Neuronal stem cell (in vitro differentiated cells): ENCODE measurements around the gene ZBTB20.

Source experiments
- DNase-seq: peaks from one replicate; pipeline ENCODE4 v3.0.0-alpha.2; 2013; ENCODE audit warnings: low spot score
- H2AFZ ChIP-seq: one replicate; pipeline ENCODE4 v1.6.1; 2013; ENCODE audit warnings: mild to moderate bottlenecking, low read length, inconsistent platforms
- H2AK5ac ChIP-seq: 2 replicates; pipeline ENCODE4 v1.6.1; 2013; ENCODE audit warnings: low read depth, mild to moderate bottlenecking, inconsistent platforms, low read length, moderate library complexity, mixed read lengths
- H2BK120ac ChIP-seq: 2 replicates; pipeline ENCODE4 v1.6.1; 2013; ENCODE audit warnings: low read depth, mild to moderate bottlenecking, inconsistent platforms, low read length, moderate library complexity, mixed read lengths
- H2BK12ac ChIP-seq: one replicate; pipeline ENCODE4 v1.6.1; 2013; ENCODE audit warnings: low read length, inconsistent platforms
- H2BK15ac ChIP-seq: 2 replicates; pipeline ENCODE4 v1.6.1; 2013; ENCODE audit warnings: mild to moderate bottlenecking, low read length, inconsistent platforms, mixed read lengths
- H2BK5ac ChIP-seq: one replicate; pipeline ENCODE4 v1.6.1; 2013; ENCODE audit warnings: inconsistent platforms, mild to moderate bottlenecking, low read length, moderate library complexity
- H3K14ac ChIP-seq: one replicate; pipeline ENCODE4 v1.6.1; 2013; ENCODE audit warnings: low read length, inconsistent platforms
- H3K18ac ChIP-seq: 2 replicates; pipeline ENCODE4 v1.6.1; 2013; ENCODE audit warnings: low read length, inconsistent platforms
- H3K23ac ChIP-seq: 2 replicates; pipeline ENCODE4 v1.6.1; 2013; ENCODE audit warnings: low read depth, mild to moderate bottlenecking, mixed read lengths, low read length, inconsistent platforms; ENCODE audit not compliant: poor library complexity
- H3K27ac ChIP-seq: replicated peaks from 3 replicates; pipeline ENCODE4 v1.5.1; 2013; ENCODE audit warnings: low read length, inconsistent platforms
- H3K27me3 ChIP-seq, 3 experiments: 2 replicates each; pipeline ENCODE4 v1.6.1; 2013; ENCODE audit warnings: low read length in 3 of 3, mild to moderate bottlenecking in 2 of 3, inconsistent platforms in 1 of 3, low read depth in 1 of 3, mixed read lengths in 1 of 3, moderate library complexity in 1 of 3; ENCODE audit not compliant: control insufficient read depth in 3 of 3, insufficient read depth in 3 of 3
- H3K36me3 ChIP-seq, 2 donors: replicated peaks in 1 of 2; 2 replicates each; pipeline ENCODE4 v1.6.1; 2013; ENCODE audit warnings: low read length in 2 of 2; ENCODE audit not compliant: control insufficient read depth in 2 of 2, insufficient read depth in 2 of 2
- H3K4ac ChIP-seq: 2 replicates; pipeline ENCODE4 v1.6.1; 2013; ENCODE audit warnings: inconsistent platforms, mild to moderate bottlenecking, low read length, moderate library complexity
- H3K4me1 ChIP-seq, 2 donors: 1 replicate in 1 of 2; 2 replicates in 1 of 2; pipeline ENCODE4 v1.6.1; 2013; ENCODE audit warnings: low read length in 2 of 2, low read depth in 1 of 2; ENCODE audit not compliant: control insufficient read depth in 2 of 2, insufficient read depth in 1 of 2
- H3K4me2 ChIP-seq: one replicate; pipeline ENCODE4 v1.6.1; 2013; ENCODE audit warnings: mild to moderate bottlenecking, low read length, inconsistent platforms; ENCODE audit not compliant: insufficient read depth, poor library complexity, severe bottlenecking
- H3K4me3 ChIP-seq, 2 donors: 2 replicates each; pipeline ENCODE4 v1.5.1; 2013; ENCODE audit warnings: low read length in 2 of 2, mild to moderate bottlenecking in 2 of 2, inconsistent platforms in 1 of 2, moderate library complexity in 1 of 2
- H3K79me1 ChIP-seq: one replicate; pipeline ENCODE4 v1.6.1; 2013; ENCODE audit warnings: low read depth, mild to moderate bottlenecking, inconsistent platforms, low read length, moderate library complexity
- H3K9ac ChIP-seq: one replicate; pipeline ENCODE4 v1.6.1; 2013; ENCODE audit warnings: mild to moderate bottlenecking, low read depth, low read length, inconsistent platforms; ENCODE audit not compliant: poor library complexity
- H3K9me3 ChIP-seq, 2 donors: replicated peaks in 1 of 2; 2 replicates each; pipeline versions ENCODE3 to v1.6.1; 2013; ENCODE audit warnings: low read length in 2 of 2, mild to moderate bottlenecking in 2 of 2, inconsistent platforms in 1 of 2, low read depth in 1 of 2, mixed read lengths in 1 of 2, moderate library complexity in 1 of 2; ENCODE audit not compliant: control insufficient read depth in 2 of 2, insufficient read depth in 1 of 2
- H4K8ac ChIP-seq: one replicate; pipeline ENCODE4 v1.6.1; 2013; ENCODE audit warnings: low read depth, mild to moderate bottlenecking, inconsistent platforms, low read length, moderate library complexity
- H4K91ac ChIP-seq: one replicate; pipeline ENCODE4 v1.6.1; 2013; ENCODE audit warnings: low read length, low read depth, mild to moderate bottlenecking, inconsistent platforms; ENCODE audit not compliant: poor library complexity
- WGBS, 2 donors: extraction: QIAGEN DNeasy Blood & Tissue Kit; methylation state at CpG; one replicate each; pipeline ENCODE4 v1.1.7; 2013; ENCODE audit warnings: missing lambda C conversion rate in 2 of 2, mixed read lengths in 1 of 2; ENCODE audit not compliant: insufficient read length in 2 of 2, insufficient replicate concordance in 1 of 2; ENCODE audit errors: extremely low coverage in 2 of 2; 5-methylcytosine and 5-hydroxymethylcytosine counted together

Gene ZBTB20

GRCh38 chr3:114417265-114417664 is 729.8 kb downstream of the ZBTB20 start:
- H4K8ac ChIP-seq = no peak overlapping the region
- H3K36me3 ChIP-seq = no peaks in the 10 kb centered on the region
- no peak overlapping the region for H3K4me3 ChIP-seq
- no peak overlapping the region for H2BK5ac ChIP-seq
- H2AK5ac ChIP-seq = no peak overlapping the region
- no peak overlapping the region for H2BK120ac ChIP-seq
- H3K18ac ChIP-seq = no peak overlapping the region
- H3K23ac ChIP-seq = no peak overlapping the region
- no peaks in the 10 kb centered on the region for H3K27me3 ChIP-seq
- H2BK15ac ChIP-seq = no peak overlapping the region
- H3K9me3 ChIP-seq = no peaks in the 10 kb centered on the region
- no peak overlapping the region for H2AFZ ChIP-seq
- no peak overlapping the region for H4K91ac ChIP-seq
- H3K4me2 ChIP-seq = no peak overlapping the region
- no peak overlapping the region for H2BK12ac ChIP-seq
- H3K27ac ChIP-seq = no peak overlapping the region
- H3K4me1 ChIP-seq = peaks cover 2 to 4% of the 10 kb centered on the region in 2 donors
- WGBS, 2 donors = no CpG with 5 or more reads among the region's 5 CpGs
- H3K4ac ChIP-seq = no peak overlapping the region
- H3K9ac ChIP-seq = no peak overlapping the region
- no peak for DNase-seq
- no peak overlapping the region for H3K14ac ChIP-seq
- no peaks in the 10 kb centered on the region for H3K79me1 ChIP-seq

DNA sequence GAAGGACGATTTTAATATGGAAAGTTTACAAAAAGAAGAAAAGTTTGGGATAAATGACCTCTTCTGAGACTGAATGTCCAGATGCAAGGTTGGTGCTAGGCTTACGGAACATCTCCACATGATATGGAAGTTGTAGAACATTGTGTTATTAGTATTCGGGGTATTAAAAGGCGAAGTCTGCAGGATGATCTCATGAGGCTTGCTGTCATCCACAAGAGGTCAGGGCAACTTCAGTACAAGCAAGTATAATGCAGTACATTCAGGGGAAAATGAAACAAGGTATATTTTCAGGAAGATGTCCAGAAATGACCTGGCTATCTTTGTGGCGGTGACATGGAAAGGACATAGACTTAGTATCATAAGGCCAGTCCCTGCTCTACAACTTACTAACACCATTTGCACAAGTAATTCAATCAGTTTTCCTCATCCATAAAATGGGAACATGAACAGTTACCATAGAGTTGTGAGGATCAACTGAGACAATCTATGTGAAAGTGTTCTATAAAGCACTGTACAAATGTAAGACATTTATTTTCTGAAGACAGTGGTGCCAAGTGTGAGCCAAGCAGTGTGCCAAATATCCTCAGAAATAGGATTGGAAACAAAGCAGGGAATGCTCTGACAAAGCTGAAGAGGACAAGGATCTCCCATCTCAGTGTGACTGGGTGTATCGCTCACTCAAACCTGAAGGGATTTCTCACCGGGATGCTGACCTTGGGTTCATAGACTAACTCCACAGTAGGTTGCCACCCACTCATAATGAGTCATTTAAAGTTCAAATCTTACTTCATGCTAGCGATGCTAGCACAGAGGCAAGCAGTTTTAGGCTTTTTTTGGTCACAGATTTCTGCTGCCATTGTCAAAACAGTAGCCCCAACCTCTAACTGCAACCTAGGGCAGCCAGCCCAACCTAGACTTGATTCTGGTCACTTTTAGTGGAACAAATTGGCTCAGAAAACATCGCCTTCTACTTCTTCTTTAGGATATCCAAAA is 735.0 kb downstream of the ZBTB20 start:
- no peak overlapping the region for H4K8ac ChIP-seq
- WGBS, 2 donors = 100% methylated on average over 1 of the region's 9 CpGs
- no peak overlapping the region for H3K4me2 ChIP-seq
- H4K91ac ChIP-seq = no peak overlapping the region
- no peaks in the 10 kb centered on the region for H3K36me3 ChIP-seq
- no peak overlapping the region for H3K27ac ChIP-seq
- no peak overlapping the region for H2BK5ac ChIP-seq
- no peak overlapping the region for H2AK5ac ChIP-seq
- H3K4me3 ChIP-seq = no peak overlapping the region
- H3K23ac ChIP-seq = no peak overlapping the region
- no peak overlapping the region for H2BK12ac ChIP-seq
- H3K9me3 ChIP-seq = no peaks in the 10 kb centered on the region
- H2AFZ ChIP-seq = no peak overlapping the region
- H3K79me1 ChIP-seq = no peaks in the 10 kb centered on the region
- H3K4ac ChIP-seq = no peak overlapping the region
- H3K4me1 ChIP-seq = peaks cover 11 to 42% of the 10 kb centered on the region in 2 donors
- no peak for DNase-seq
- H3K27me3 ChIP-seq = no peaks in the 10 kb centered on the region
- H3K18ac ChIP-seq = no peak overlapping the region
- H3K9ac ChIP-seq = no peak overlapping the region
- H2BK15ac ChIP-seq = no peak overlapping the region
- H2BK120ac ChIP-seq = no peak overlapping the region
- H3K14ac ChIP-seq = no peak overlapping the region

- H3K36me3 ChIP-seq = no peaks in the 10 kb centered on the region
- no peak overlapping the region for H4K8ac ChIP-seq
- no peak overlapping the region for H3K4me2 ChIP-seq
- H2BK12ac ChIP-seq = no peak overlapping the region
- no peaks in the 10 kb centered on the region for H3K27me3 ChIP-seq
- H3K4me1 ChIP-seq = peaks cover 11 to 42% of the 10 kb centered on the region in 2 donors
- H3K23ac ChIP-seq = no peak overlapping the region
- H2AK5ac ChIP-seq = no peak overlapping the region
- WGBS, 2 donors = 100% methylated on average over 1 of the region's 3 CpGs; no CpG with 5 or more reads in 1 of the 2 donors
- no peak for DNase-seq
- H4K91ac ChIP-seq = no peak overlapping the region
- H2BK120ac ChIP-seq = no peak overlapping the region
- H2BK15ac ChIP-seq = no peak overlapping the region
- H2BK5ac ChIP-seq = no peak overlapping the region
- peak overlapping the region; percentile 49 for H3K18ac ChIP-seq
- H3K14ac ChIP-seq = no peak overlapping the region
- no peak overlapping the region for H3K4ac ChIP-seq
- no peaks in the 10 kb centered on the region for H3K79me1 ChIP-seq
- no peak overlapping the region for H3K27ac ChIP-seq
- H3K4me3 ChIP-seq = no peak overlapping the region
- no peak overlapping the region for H2AFZ ChIP-seq
- H3K9ac ChIP-seq = no peak overlapping the region
- H3K9me3 ChIP-seq = no peaks in the 10 kb centered on the region
These were observed 735.9 kb downstream of the ZBTB20 start for GRCh38 chr3:114411190-114411668.
